HepG2 (cell line): ENCODE data around the gene HRH3. TPM values are rescaled to one million over a fixed set of nuclear protein-coding genes. Genes with fewer than 3 reads are reported as not detected.

Source experiments
- ATF7-NPFF ChIP-seq: sonication (generic); formaldehyde crosslinking; IDR thresholded peaks from 2 replicates; pipeline ENCODE4 v1.8.1; 2023; ENCODE audit warnings: mild to moderate bottlenecking, low read depth, missing genetic modification reagents, moderate library complexity
- DR1 ChIP-seq: sonication (generic); formaldehyde crosslinking; IDR thresholded peaks from 2 replicates; pipeline ENCODE4 v1.8.0; 2021; ENCODE audit warnings: mild to moderate bottlenecking, missing genetic modification reagents, inconsistent platforms
- FOXJ3 ChIP-seq: sonication (generic); formaldehyde crosslinking; IDR thresholded peaks from 2 replicates; pipeline ENCODE4 v1.4.0; 2020; ENCODE audit warnings: missing genetic modification reagents, mild to moderate bottlenecking, borderline replicate concordance
- FOXM1 ChIP-seq: sonication (generic); formaldehyde crosslinking; IDR thresholded peaks from 2 replicates; pipeline ENCODE4 v1.5.0; 2020; ENCODE audit warnings: missing genetic modification reagents
- KAT2B ChIP-seq: fragments of 150-350 bp; IDR thresholded peaks from 2 replicates; pipeline ENCODE4 v1.6.1; 2014; ENCODE audit warnings: low read depth, low read length, borderline replicate concordance
- MIXL1 ChIP-seq: IDR thresholded peaks from 2 replicates; pipeline ENCODE4 v1.6.1; 2016
- MYC ChIP-seq: sonication (generic); formaldehyde crosslinking; IDR thresholded peaks from 2 replicates; pipeline ENCODE4 v1.9.0; 2021; ENCODE audit warnings: missing genetic modification reagents, borderline replicate concordance
- NCOR1 ChIP-seq: fragments of 200-600 bp; sonication (generic); IDR thresholded peaks from 2 replicates; pipeline ENCODE4 v1.7.0; 2017; ENCODE audit warnings: antibody characterized with exemption, low read length, borderline replicate concordance
- NFIC ChIP-seq: IDR thresholded peaks from 2 replicates; pipeline ENCODE4 v1.6.1; 2012; ENCODE audit warnings: mild to moderate bottlenecking, low read length, inconsistent platforms
- NR1H2 ChIP-seq: sonication (generic); formaldehyde crosslinking; IDR thresholded peaks from 2 replicates; pipeline ENCODE4 v1.8.1; 2022; ENCODE audit warnings: low read depth, missing genetic modification reagents, borderline replicate concordance
- PAF1 ChIP-seq: IDR thresholded peaks from 2 replicates; pipeline ENCODE4 v1.6.1; 2016; ENCODE audit warnings: missing genetic modification reagents, missing compliant biosample characterization
- PRPF4 ChIP-seq: fragments of 200-400 bp; formaldehyde crosslinking; IDR thresholded peaks from 2 replicates; pipeline ENCODE4 v1.6.1; 2016; ENCODE audit warnings: low read length, low read depth; ENCODE audit not compliant: poor library complexity, severe bottlenecking
- RARG ChIP-seq: sonication (generic); formaldehyde crosslinking; IDR thresholded peaks from 2 replicates; pipeline ENCODE4 v1.4.0; 2020; ENCODE audit warnings: low read depth, mild to moderate bottlenecking, missing genetic modification reagents
- SIN3A ChIP-seq: IDR thresholded peaks from 2 replicates; pipeline ENCODE4 v1.6.1; 2011; ENCODE audit warnings: low read depth, mild to moderate bottlenecking, control low read depth, low read length, borderline replicate concordance
- SOX5 ChIP-seq: IDR thresholded peaks from 2 replicates; pipeline ENCODE4 v1.6.1; 2016; ENCODE audit warnings: borderline replicate concordance
- SOX6 ChIP-seq, 2 experiments: fragments of 450-650 bp in 1 of 2; sonication (generic) in 1 of 2; formaldehyde crosslinking in 1 of 2; IDR thresholded peaks; 2 replicates each; pipeline versions ENCODE4 v1.4.0 to v1.6.1; 2017 to 2020; ENCODE audit warnings: antibody characterized with exemption in 1 of 2, mild to moderate bottlenecking in 1 of 2, missing genetic modification reagents in 1 of 2
- SSRP1 ChIP-seq: IDR thresholded peaks from 2 replicates; pipeline ENCODE4 v1.6.1; 2016; ENCODE audit warnings: control low read depth
- WIZ ChIP-seq: sonication (generic); formaldehyde crosslinking; IDR thresholded peaks from 2 replicates; pipeline ENCODE4 v1.5.1; 2020; ENCODE audit warnings: mild to moderate bottlenecking, missing genetic modification reagents
- ZFY ChIP-seq: sonication (generic); formaldehyde crosslinking; IDR thresholded peaks from 2 replicates; pipeline ENCODE4 v1.4.0; 2020; ENCODE audit warnings: missing genetic modification reagents
- ZNF496 ChIP-seq: sonication (generic); formaldehyde crosslinking; IDR thresholded peaks from 2 replicates; pipeline ENCODE4 v1.8.1; 2023; ENCODE audit warnings: mild to moderate bottlenecking, moderate library complexity, missing genetic modification reagents; ENCODE audit not compliant: insufficient replicate concordance
- ZNF749 ChIP-seq: sonication (generic); formaldehyde crosslinking; IDR thresholded peaks from 2 replicates; pipeline ENCODE4 v1.8.0; 2022; ENCODE audit warnings: mild to moderate bottlenecking, missing genetic modification reagents, moderate library complexity, borderline replicate concordance
- ZNF883 ChIP-seq: sonication (generic); formaldehyde crosslinking; IDR thresholded peaks from 2 replicates; pipeline ENCODE4 v1.5.1; 2020; ENCODE audit warnings: mild to moderate bottlenecking, missing genetic modification reagents; ENCODE audit errors: not compliant biosample characterization
- polyA plus RNA-seq, 8 experiments: library from polyadenylated mRNA; depleted of rRNA in 3 of 8; stranded (reverse) in 7 of 8; unstranded in 1 of 8; fragments of >200 nt; fragmentation: Illumina TruSeq in 4 of 8; extraction: Trizol in 4 of 8; gene quantifications; 2 replicates each; pipeline versions ENCODE4 v1.2.1 to v1.2.3, GENCODE V29; 2011 to 2016; ENCODE audit warnings: low read depth in 4 of 8, missing spikeins in 1 of 8, mixed read lengths in 1 of 8; ENCODE audit not compliant: insufficient read depth in 1 of 8
- total RNA-seq, 5 experiments: library from RNA; depleted of rRNA; stranded (reverse); fragments of >200 nt; fragmentation: Illumina TruSeq; extraction: Trizol; gene quantifications; 2 replicates each; pipeline ENCODE4 v1.2.3, GENCODE V29; 2016; ENCODE audit warnings: low read depth in 1 of 5
- TF ChIP-seq, protein P1 (sequence below): sonication (generic); formaldehyde crosslinking; IDR thresholded peaks from 2 replicates; pipeline ENCODE4 v1.4.0; 2020; ENCODE audit warnings: missing genetic modification reagents, borderline replicate concordance
- TF ChIP-seq, protein P2 (sequence below): conservative IDR thresholded peaks from 2 replicates; pipeline ENCODE4 v1.6.1; 2018; ENCODE audit warnings: missing genetic modification reagents
- TF ChIP-seq, protein P3 (sequence below): sonication (generic); formaldehyde crosslinking; IDR thresholded peaks from 2 replicates; pipeline ENCODE4 v1.4.0; 2020; ENCODE audit warnings: missing genetic modification reagents, mild to moderate bottlenecking, borderline replicate concordance
- TF ChIP-seq, protein P4 (sequence below): sonication (generic); formaldehyde crosslinking; IDR thresholded peaks from 2 replicates; pipeline ENCODE4 v1.5.0; 2020; ENCODE audit warnings: mild to moderate bottlenecking, low read depth, missing genetic modification reagents, borderline replicate concordance

The HRH3 gene
- total and polyA plus RNA-seq, 2 of the 13 experiments (the other 11 are each of a cell fraction or from before 2014, with no cell fraction given): 0.18 TPM; not detected in 1

DNA sequence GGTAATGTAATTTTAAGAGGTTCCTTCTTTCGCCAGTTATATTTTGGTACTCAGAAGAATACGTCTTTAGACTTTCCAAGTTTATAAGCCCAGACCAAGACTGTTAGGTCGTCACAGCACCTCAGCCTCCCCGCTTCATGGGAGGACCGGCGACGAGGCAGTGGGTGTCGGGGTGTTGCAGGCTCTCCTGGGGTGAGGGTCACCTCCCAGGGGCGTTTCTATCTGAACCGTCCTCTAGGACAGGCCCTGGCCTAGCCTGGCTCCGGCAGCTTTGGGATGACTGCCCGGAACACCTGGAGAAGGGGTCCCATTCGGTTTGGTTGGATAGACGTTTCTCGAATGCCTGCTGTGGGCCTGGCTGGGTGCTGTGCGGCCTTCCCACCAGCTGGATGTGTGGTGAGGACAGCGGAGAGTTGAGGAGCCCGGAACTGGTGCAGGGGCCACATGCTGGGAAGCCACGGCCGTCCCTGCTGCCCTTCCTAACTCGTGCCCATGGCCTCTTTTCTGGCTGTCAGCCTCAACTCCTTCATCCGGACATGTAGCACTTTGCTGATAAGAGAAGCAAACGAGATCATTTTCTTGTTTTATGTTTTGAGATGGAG is 19.3 kb upstream of the HRH3 start (continued):
- TF ChIP-seq RARG (no peak), FOXJ3 (CRISPR knock-in tag) (no peak), KAT2B (no peak), ZNF883 (CRISPR knock-in tag) (peak; percentile 49), PAF1 (CRISPR knock-in tag) (no peak), NR1H2 (CRISPR knock-in tag) (no peak), SIN3A (peak; percentile 43; the same call in 1 of the 2 replicates), MIXL1 (CRISPR knock-in tag) (no peak), MYC (peak; percentile 33; the same call in 1 of the 2 replicates), PRPF4 (no peak), ZFY (CRISPR knock-in tag) (peak; percentile 48), NFIC (no peak), FOXM1 (no peak), DR1 (CRISPR knock-in tag) (no peak), NCOR1 (no peak), SOX5 (CRISPR knock-in tag) (no peak), ATF7-NPFF (CRISPR knock-in tag) (peak; percentile 55; the same call in 1 of the 2 replicates), SSRP1 (CRISPR knock-in tag) (no peak), WIZ (CRISPR knock-in tag) (no peak), SOX6 (IDR thresholded peaks at IDR 0.05) (no peak), SOX6 (CRISPR knock-in tag; IDR thresholded peaks at IDR 0.05) (no peak), ZNF749 (CRISPR knock-in tag) (no peak), ZNF496 (CRISPR knock-in tag) (no peak)
- TF ChIP-seq, protein P1, sequence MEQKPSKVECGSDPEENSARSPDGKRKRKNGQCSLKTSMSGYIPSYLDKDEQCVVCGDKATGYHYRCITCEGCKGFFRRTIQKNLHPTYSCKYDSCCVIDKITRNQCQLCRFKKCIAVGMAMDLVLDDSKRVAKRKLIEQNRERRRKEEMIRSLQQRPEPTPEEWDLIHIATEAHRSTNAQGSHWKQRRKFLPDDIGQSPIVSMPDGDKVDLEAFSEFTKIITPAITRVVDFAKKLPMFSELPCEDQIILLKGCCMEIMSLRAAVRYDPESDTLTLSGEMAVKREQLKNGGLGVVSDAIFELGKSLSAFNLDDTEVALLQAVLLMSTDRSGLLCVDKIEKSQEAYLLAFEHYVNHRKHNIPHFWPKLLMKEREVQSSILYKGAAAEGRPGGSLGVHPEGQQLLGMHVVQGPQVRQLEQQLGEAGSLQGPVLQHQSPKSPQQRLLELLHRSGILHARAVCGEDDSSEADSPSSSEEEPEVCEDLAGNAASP (CRISPR knock-in tag): no peak
- TF ChIP-seq, protein P2, sequence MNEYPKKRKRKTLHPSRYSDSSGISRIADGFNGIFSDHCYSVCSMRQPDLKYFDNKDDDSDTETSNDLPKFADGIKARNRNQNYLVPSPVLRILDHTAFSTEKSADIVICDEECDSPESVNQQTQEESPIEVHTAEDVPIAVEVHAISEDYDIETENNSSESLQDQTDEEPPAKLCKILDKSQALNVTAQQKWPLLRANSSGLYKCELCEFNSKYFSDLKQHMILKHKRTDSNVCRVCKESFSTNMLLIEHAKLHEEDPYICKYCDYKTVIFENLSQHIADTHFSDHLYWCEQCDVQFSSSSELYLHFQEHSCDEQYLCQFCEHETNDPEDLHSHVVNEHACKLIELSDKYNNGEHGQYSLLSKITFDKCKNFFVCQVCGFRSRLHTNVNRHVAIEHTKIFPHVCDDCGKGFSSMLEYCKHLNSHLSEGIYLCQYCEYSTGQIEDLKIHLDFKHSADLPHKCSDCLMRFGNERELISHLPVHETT (CRISPR knock-in tag): no peak
- TF ChIP-seq, protein P3, sequence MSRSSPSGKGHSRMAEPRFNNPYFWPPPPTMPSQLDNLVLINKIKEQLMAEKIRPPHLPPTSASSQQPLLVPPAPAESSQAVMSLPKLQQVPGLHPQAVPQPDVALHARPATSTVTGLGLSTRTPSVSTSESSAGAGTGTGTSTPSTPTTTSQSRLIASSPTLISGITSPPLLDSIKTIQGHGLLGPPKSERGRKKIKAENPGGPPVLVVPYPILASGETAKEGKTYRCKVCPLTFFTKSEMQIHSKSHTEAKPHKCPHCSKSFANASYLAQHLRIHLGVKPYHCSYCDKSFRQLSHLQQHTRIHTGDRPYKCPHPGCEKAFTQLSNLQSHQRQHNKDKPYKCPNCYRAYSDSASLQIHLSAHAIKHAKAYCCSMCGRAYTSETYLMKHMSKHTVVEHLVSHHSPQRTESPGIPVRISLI (CRISPR knock-in tag): no peak
- TF ChIP-seq, protein P4, sequence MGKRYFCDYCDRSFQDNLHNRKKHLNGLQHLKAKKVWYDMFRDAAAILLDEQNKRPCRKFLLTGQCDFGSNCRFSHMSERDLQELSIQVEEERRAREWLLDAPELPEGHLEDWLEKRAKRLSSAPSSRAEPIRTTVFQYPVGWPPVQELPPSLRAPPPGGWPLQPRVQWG: no peak
